ENCODE data around the gene WDR74. TPM values are rescaled to one million over a fixed set of nuclear protein-coding genes. Genes with fewer than 3 reads are reported as not detected.

WDR74 gene
- total and polyA plus RNA-seq, 2 of the 13 experiments (the other 11 are each of a cell fraction or from before 2014, with no cell fraction given): 77.0 to 83.3 TPM

DNA sequence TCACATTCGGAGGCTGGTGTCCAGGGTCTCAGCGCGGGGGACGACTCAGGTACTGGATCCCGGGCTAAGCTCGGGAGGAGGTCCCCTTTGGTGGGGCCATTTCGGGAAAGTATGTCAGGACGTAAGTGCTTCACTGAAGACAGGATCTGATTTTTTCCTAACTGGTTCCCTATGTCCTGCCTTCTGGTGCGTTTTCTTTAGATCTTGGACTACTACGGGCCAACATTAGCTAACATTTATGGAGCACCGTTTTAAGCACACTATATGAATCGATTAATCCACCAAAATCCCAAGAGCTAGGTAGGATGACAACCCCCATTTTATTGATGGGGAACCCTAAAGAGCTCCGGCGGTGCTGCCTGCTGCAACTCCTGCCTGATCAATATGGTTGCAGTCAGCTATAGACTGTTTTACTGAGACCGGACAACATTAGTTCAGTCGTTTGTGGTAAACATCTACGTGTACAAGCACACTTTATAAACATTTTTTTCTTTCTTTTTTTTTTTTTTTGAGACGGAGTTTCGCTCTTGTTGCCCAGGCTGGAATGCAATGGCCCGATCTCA lies 17.0 kb upstream of the WDR74 start (continued):
- TF ChIP-seq HIVEP1 (CRISPR knock-in tag; IDR thresholded peaks at IDR 0.05) (0 out of 2 replicates have a peak, but pooled peaks have one; percentile 8), ZNF749 (CRISPR knock-in tag; IDR thresholded peaks at IDR 0.05; ENCODE audit: borderline replicate concordance) (no peak), POLR2AphosphoS5 (IDR thresholded peaks at IDR 0.05; ENCODE audit: low read depth, low read length) (no peak), ZNF614 (CRISPR knock-in tag; IDR thresholded peaks at IDR 0.05; ENCODE audit: borderline replicate concordance) (no peak; the same call in 1 of the 2 replicates), ZNF501 (CRISPR knock-in tag; IDR thresholded peaks at IDR 0.05) (no peak), TGIF2 (CRISPR knock-in tag; IDR thresholded peaks at IDR 0.05) (no peak), CCAR2 (optimal IDR thresholded peaks at IDR 0.05; ENCODE audit: low read depth, low read length) (no peak), ZNF160 (CRISPR knock-in tag; IDR thresholded peaks at IDR 0.05) (no peak), TCF7 (IDR thresholded peaks at IDR 0.05; ENCODE audit: low read depth) (no peak), ZNF878 (CRISPR knock-in tag; IDR thresholded peaks at IDR 0.05) (0 out of 2 replicates have a peak, but pooled peaks have one; percentile 7)
- TF ChIP-seq, protein P1, sequence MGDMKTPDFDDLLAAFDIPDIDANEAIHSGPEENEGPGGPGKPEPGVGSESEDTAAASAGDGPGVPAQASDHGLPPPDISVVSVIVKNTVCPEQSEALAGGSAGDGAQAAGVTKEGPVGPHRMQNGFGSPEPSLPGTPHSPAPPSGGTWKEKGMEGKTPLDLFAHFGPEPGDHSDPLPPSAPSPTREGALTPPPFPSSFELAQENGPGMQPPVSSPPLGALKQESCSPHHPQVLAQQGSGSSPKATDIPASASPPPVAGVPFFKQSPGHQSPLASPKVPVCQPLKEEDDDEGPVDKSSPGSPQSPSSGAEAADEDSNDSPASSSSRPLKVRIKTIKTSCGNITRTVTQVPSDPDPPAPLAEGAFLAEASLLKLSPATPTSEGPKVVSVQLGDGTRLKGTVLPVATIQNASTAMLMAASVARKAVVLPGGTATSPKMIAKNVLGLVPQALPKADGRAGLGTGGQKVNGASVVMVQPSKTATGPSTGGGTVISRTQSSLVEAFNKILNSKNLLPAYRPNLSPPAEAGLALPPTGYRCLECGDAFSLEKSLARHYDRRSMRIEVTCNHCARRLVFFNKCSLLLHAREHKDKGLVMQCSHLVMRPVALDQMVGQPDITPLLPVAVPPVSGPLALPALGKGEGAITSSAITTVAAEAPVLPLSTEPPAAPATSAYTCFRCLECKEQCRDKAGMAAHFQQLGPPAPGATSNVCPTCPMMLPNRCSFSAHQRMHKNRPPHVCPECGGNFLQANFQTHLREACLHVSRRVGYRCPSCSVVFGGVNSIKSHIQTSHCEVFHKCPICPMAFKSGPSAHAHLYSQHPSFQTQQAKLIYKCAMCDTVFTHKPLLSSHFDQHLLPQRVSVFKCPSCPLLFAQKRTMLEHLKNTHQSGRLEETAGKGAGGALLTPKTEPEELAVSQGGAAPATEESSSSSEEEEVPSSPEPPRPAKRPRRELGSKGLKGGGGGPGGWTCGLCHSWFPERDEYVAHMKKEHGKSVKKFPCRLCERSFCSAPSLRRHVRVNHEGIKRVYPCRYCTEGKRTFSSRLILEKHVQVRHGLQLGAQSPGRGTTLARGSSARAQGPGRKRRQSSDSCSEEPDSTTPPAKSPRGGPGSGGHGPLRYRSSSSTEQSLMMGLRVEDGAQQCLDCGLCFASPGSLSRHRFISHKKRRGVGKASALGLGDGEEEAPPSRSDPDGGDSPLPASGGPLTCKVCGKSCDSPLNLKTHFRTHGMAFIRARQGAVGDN (CRISPR knock-in tag; IDR thresholded peaks at IDR 0.05): peak; percentile 77
- TF ChIP-seq, protein P2, sequence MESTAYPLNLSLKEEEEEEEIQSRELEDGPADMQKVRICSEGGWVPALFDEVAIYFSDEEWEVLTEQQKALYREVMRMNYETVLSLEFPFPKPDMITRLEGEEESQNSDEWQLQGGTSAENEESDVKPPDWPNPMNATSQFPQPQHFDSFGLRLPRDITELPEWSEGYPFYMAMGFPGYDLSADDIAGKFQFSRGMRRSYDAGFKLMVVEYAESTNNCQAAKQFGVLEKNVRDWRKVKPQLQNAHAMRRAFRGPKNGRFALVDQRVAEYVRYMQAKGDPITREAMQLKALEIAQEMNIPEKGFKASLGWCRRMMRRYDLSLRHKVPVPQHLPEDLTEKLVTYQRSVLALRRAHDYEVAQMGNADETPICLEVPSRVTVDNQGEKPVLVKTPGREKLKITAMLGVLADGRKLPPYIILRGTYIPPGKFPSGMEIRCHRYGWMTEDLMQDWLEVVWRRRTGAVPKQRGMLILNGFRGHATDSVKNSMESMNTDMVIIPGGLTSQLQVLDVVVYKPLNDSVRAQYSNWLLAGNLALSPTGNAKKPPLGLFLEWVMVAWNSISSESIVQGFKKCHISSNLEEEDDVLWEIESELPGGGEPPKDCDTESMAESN (CRISPR knock-in tag; conservative IDR thresholded peaks at IDR 0.05): 0 out of 2 replicates have a peak, but pooled peaks have one; percentile 13
- TF ChIP-seq, protein P3, sequence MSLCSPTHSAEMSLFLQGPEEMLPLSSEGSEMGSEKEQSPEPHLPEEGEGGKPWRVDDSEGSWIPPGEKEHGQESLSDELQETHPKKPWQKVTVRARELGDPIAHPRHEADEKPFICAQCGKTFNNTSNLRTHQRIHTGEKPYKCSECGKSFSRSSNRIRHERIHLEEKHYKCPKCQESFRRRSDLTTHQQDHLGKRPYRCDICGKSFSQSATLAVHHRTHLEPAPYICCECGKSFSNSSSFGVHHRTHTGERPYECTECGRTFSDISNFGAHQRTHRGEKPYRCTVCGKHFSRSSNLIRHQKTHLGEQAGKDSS (CRISPR knock-in tag; IDR thresholded peaks at IDR 0.05; ENCODE audit: borderline replicate concordance, low read depth): no peak
- TF ChIP-seq, protein P4, sequence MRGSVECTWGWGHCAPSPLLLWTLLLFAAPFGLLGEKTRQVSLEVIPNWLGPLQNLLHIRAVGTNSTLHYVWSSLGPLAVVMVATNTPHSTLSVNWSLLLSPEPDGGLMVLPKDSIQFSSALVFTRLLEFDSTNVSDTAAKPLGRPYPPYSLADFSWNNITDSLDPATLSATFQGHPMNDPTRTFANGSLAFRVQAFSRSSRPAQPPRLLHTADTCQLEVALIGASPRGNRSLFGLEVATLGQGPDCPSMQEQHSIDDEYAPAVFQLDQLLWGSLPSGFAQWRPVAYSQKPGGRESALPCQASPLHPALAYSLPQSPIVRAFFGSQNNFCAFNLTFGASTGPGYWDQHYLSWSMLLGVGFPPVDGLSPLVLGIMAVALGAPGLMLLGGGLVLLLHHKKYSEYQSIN (CRISPR knock-in tag; IDR thresholded peaks at IDR 0.05; ENCODE audit: borderline replicate concordance): 0 out of 2 replicates have a peak, but pooled peaks have one; percentile 16
- TF ChIP-seq, protein P5, sequence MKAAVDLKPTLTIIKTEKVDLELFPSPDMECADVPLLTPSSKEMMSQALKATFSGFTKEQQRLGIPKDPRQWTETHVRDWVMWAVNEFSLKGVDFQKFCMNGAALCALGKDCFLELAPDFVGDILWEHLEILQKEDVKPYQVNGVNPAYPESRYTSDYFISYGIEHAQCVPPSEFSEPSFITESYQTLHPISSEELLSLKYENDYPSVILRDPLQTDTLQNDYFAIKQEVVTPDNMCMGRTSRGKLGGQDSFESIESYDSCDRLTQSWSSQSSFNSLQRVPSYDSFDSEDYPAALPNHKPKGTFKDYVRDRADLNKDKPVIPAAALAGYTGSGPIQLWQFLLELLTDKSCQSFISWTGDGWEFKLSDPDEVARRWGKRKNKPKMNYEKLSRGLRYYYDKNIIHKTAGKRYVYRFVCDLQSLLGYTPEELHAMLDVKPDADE (CRISPR knock-in tag; IDR thresholded peaks at IDR 0.05): no peak
- TF ChIP-seq, protein P6, sequence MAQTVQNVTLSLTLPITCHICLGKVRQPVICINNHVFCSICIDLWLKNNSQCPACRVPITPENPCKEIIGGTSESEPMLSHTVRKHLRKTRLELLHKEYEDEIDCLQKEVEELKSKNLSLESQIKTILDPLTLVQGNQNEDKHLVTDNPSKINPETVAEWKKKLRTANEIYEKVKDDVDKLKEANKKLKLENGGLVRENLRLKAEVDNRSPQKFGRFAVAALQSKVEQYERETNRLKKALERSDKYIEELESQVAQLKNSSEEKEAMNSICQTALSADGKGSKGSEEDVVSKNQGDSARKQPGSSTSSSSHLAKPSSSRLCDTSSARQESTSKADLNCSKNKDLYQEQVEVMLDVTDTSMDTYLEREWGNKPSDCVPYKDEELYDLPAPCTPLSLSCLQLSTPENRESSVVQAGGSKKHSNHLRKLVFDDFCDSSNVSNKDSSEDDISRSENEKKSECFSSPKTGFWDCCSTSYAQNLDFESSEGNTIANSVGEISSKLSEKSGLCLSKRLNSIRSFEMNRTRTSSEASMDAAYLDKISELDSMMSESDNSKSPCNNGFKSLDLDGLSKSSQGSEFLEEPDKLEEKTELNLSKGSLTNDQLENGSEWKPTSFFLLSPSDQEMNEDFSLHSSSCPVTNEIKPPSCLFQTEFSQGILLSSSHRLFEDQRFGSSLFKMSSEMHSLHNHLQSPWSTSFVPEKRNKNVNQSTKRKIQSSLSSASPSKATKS (CRISPR knock-in tag; IDR thresholded peaks at IDR 0.05): 0 out of 2 replicates have a peak, but pooled peaks have one; percentile 57

All from HepG2 (cell line).